HCT116 (cell line): ENCODE results near the gene ADGRA1. TPM values are rescaled to one million over a fixed set of nuclear protein-coding genes. Genes with fewer than 3 reads are reported as not detected.

Experiments used
- ATAC-seq: fragments of 200-7000 bp; cut with Tn5 transposase; 2 replicates; pipeline ENCODE4 v1.9.1; 2020; ENCODE audit warnings: mild to moderate bottlenecking, moderate library complexity
- BruUV-seq: library from RNA; stranded (reverse); fragments of 400-500 nt; replicated peaks from 2 replicates; lab custom pipeline; 2021; lab: Mats Ljungman, UMichigan
- CTCF ChIA-PET: fragments of 300-600 bp; sonication (Branson Sonifier 250); formaldehyde crosslinking; loops from one replicate; lab custom pipeline; 2021; ENCODE audit warnings: antibody characterized with exemption; lab: Charles Lee
- POLR2A ChIA-PET: fragments of 300-600, 350-600 bp; sonication (Branson Sonifier 250); formaldehyde crosslinking; loops from one replicate; lab custom pipeline; 2021; ENCODE audit warnings: antibody characterized with exemption; lab: Charles Lee
- RAD21 ChIA-PET, 2 experiments: fragments of 300-600 bp; sonication (Branson Sonifier 250); formaldehyde crosslinking; loops; one replicate each; lab custom pipeline; 2023; ENCODE audit warnings: low total read pairs in 2 of 2; ENCODE audit not compliant: uncharacterized antibody in 2 of 2, unreplicated experiment in 2 of 2, low non-redundant PET in 1 of 2; lab: Charles Lee
- DNase-seq: peaks from one replicate; pipeline ENCODE4 v3.0.0-alpha.2; 2010; ENCODE audit warnings: low read depth, low spot score
- H2AFZ ChIP-seq: fragments of 200-600 bp; shearing (Covaris generic), sonication (generic); 2 replicates; pipeline ENCODE4 v1.6.1; 2017; ENCODE audit warnings: low read depth, mixed run types, mixed read lengths, antibody characterized with exemption, low read length; ENCODE audit not compliant: poor library complexity, severe bottlenecking
- H3K27ac ChIP-seq: 2 replicates; pipeline ENCODE4 v1.5.1; 2012; ENCODE audit warnings: low read depth, low read length
- H3K27me3 ChIP-seq: fragments of 200-600 bp; sonication (generic); 2 replicates; pipeline ENCODE4 v1.6.1; 2016; ENCODE audit warnings: mixed run types, low read length, mixed read lengths; ENCODE audit not compliant: insufficient read depth
- H3K36me3 ChIP-seq, 2 experiments: fragments of 200-500 bp in 1 of 2; fragments of 200-600 bp in 1 of 2; sonication (Bioruptor generic) in 1 of 2; sonication (generic) in 1 of 2; 2 replicates each; pipeline versions ENCODE4 v1.5.1 to v1.6.1; 2014 to 2016; ENCODE audit warnings: low read length in 2 of 2, inconsistent platforms in 1 of 2, mixed read lengths in 1 of 2, mixed run types in 1 of 2; ENCODE audit not compliant: insufficient read depth in 2 of 2, control insufficient read depth in 1 of 2
- H3K4me1 ChIP-seq, 2 experiments: fragments of 200-600 bp in 1 of 2; sonication (generic) in 1 of 2; 2 replicates each; pipeline versions ENCODE4 v1.5.1 to v1.6.1; 2012 to 2017; ENCODE audit warnings: low read length in 2 of 2, inconsistent platforms in 1 of 2, mild to moderate bottlenecking in 1 of 2, mixed read lengths in 1 of 2, mixed run types in 1 of 2, moderate library complexity in 1 of 2; ENCODE audit not compliant: insufficient read depth in 2 of 2, control insufficient read depth in 1 of 2
- H3K4me2 ChIP-seq: fragments of 200-600 bp; sonication (generic); 2 replicates; pipeline ENCODE4 v1.6.1; 2017; ENCODE audit warnings: mixed run types, low read length, mixed read lengths
- H3K4me3 ChIP-seq, 2 experiments: fragments of 200-600 bp in 1 of 2; sonication (generic) in 1 of 2; replicated peaks in 1 of 2; 2 replicates each; pipeline ENCODE4 v1.5.1; 2011 to 2016; ENCODE audit warnings: low read length in 2 of 2, control low read depth in 1 of 2, low read depth in 1 of 2, mild to moderate bottlenecking in 1 of 2, mixed read lengths in 1 of 2, mixed run types in 1 of 2
- H3K79me2 ChIP-seq: fragments of 200-600 bp; sonication (generic); 2 replicates; pipeline ENCODE4 v1.6.1; 2017; ENCODE audit warnings: mild to moderate bottlenecking, mixed run types, low read length, moderate library complexity, mixed read lengths; ENCODE audit not compliant: insufficient read depth
- H3K9ac ChIP-seq: fragments of 200-600 bp; sonication (generic); 2 replicates; pipeline ENCODE4 v1.6.1; 2016; ENCODE audit warnings: low read length, mixed read lengths
- H3K9me2 ChIP-seq: fragments of 200-600 bp; sonication (generic), shearing (Covaris generic); 2 replicates; pipeline ENCODE4 v1.6.1; 2017; ENCODE audit warnings: mixed run types, mild to moderate bottlenecking, moderate library complexity; ENCODE audit not compliant: insufficient read depth
- H3K9me3 ChIP-seq, 2 experiments: fragments of 200-500 bp in 1 of 2; fragments of 200-600 bp in 1 of 2; sonication (Bioruptor generic) in 1 of 2; sonication (generic) in 1 of 2; 2 replicates each; pipeline ENCODE4 v1.6.1; 2014 to 2017; ENCODE audit warnings: low read length in 2 of 2, mixed read lengths in 2 of 2, inconsistent platforms in 1 of 2, low read depth in 1 of 2, mild to moderate bottlenecking in 1 of 2, mixed run types in 1 of 2, moderate library complexity in 1 of 2; ENCODE audit not compliant: control insufficient read depth in 1 of 2, insufficient read depth in 1 of 2
- H4K20me1 ChIP-seq: fragments of 200-600 bp; sonication (generic), shearing (Covaris generic); 2 replicates; pipeline ENCODE4 v1.6.1; 2017; ENCODE audit warnings: mixed run types, mild to moderate bottlenecking, moderate library complexity; ENCODE audit not compliant: insufficient read depth
- CBX3 ChIP-seq: IDR thresholded peaks from 2 replicates; pipeline ENCODE4 v1.6.1; 2012; ENCODE audit warnings: low read depth
- CEBPB ChIP-seq: IDR thresholded peaks from 2 replicates; pipeline ENCODE4 v1.6.1; 2012; ENCODE audit warnings: low read depth
- CTCF ChIP-seq, 3 experiments: fragments of 200-600 bp in 1 of 3; sonication (generic) in 1 of 3; IDR thresholded peaks in 2 of 3; conservative IDR thresholded peaks in 1 of 3; 2 replicates each; pipeline ENCODE4 v1.5.1; 2012 to 2017; ENCODE audit warnings: low read depth in 2 of 3, low read length in 2 of 3, antibody characterized with exemption in 1 of 3, borderline replicate concordance in 1 of 3, control low read depth in 1 of 3, mild to moderate bottlenecking in 1 of 3, mixed read lengths in 1 of 3, mixed run types in 1 of 3, moderate library complexity in 1 of 3; ENCODE audit not compliant: insufficient read depth in 1 of 3
- EGR1 ChIP-seq: IDR thresholded peaks from 2 replicates; pipeline ENCODE4 v1.6.1; 2012; ENCODE audit warnings: low read depth
- EZH2 ChIP-seq: fragments of 200-600 bp; sonication (generic); IDR thresholded peaks from 2 replicates; pipeline ENCODE4 v1.6.1; 2017; ENCODE audit warnings: antibody characterized with exemption, mixed run types
- EZH2phosphoT487 ChIP-seq: fragments of 200-600 bp; IDR thresholded peaks from 2 replicates; pipeline ENCODE4 v1.6.1; 2018; ENCODE audit warnings: antibody characterized with exemption, borderline replicate concordance
- FOSL1 ChIP-seq: IDR thresholded peaks from 2 replicates; pipeline ENCODE4 v1.6.1; 2012; ENCODE audit warnings: low read depth
- JUND ChIP-seq: IDR thresholded peaks from 2 replicates; pipeline ENCODE4 v1.6.1; 2012
- MAX ChIP-seq: IDR thresholded peaks from 2 replicates; pipeline ENCODE4 v1.6.1; 2012
- POLR2A ChIP-seq: IDR thresholded peaks from 2 replicates; pipeline ENCODE4 v1.7.0; 2011; ENCODE audit warnings: borderline replicate concordance; ENCODE audit not compliant: insufficient read depth, insufficient read length; ENCODE audit errors: extremely low read depth
- RAD21 ChIP-seq: IDR thresholded peaks from 2 replicates; pipeline ENCODE4 v1.6.1; 2012; ENCODE audit warnings: low read depth, mild to moderate bottlenecking
- SIN3A ChIP-seq: IDR thresholded peaks from 2 replicates; pipeline ENCODE4 v1.6.1; 2012; ENCODE audit warnings: low read depth
- SP1 ChIP-seq: IDR thresholded peaks from 2 replicates; pipeline ENCODE4 v1.6.1; 2012; ENCODE audit warnings: low read depth
- SRF ChIP-seq: IDR thresholded peaks from 2 replicates; pipeline ENCODE4 v1.6.1; 2012; ENCODE audit warnings: low read depth
- YY1 ChIP-seq: IDR thresholded peaks from 2 replicates; pipeline ENCODE4 v1.6.1; 2011; ENCODE audit warnings: low read length, low read depth, moderate library complexity, mild to moderate bottlenecking; ENCODE audit not compliant: insufficient replicate concordance; ENCODE audit errors: extremely low read depth
- ZBTB33 ChIP-seq: IDR thresholded peaks from 2 replicates; pipeline ENCODE4 v1.6.1; 2011; ENCODE audit warnings: mild to moderate bottlenecking, low read length, moderate library complexity; ENCODE audit not compliant: insufficient replicate concordance; ENCODE audit errors: extremely low read depth
- ZFX ChIP-seq: fragments of 450-650 bp; IDR thresholded peaks from 2 replicates; pipeline ENCODE4 v1.6.1; 2017
- ZNF274 ChIP-seq: fragments of 200-500 bp; sonication (Bioruptor generic); IDR thresholded peaks from 2 replicates; pipeline ENCODE4 v1.6.1; 2014; ENCODE audit warnings: mild to moderate bottlenecking, low read depth, low read length, inconsistent platforms
- intact Hi-C: fragments of 100-400 bp; cut with micrococcal nuclease; formaldehyde crosslinking; loops from 2 replicates; pipeline ENCODE4 v1.10.0; 2022
- total RNA-seq: library from RNA; stranded (reverse); gene quantifications from one replicate; pipeline ENCODE4 v1.2.1, GENCODE V29; 2021; ENCODE audit not compliant: unreplicated experiment
- TF ChIP-seq, protein P1 (sequence below): IDR thresholded peaks from 2 replicates; pipeline ENCODE4 v1.6.1; 2012; ENCODE audit warnings: low read depth
- TF ChIP-seq, protein P2 (sequence below): IDR thresholded peaks from 2 replicates; pipeline ENCODE4 v1.6.1; 2012

The ADGRA1 gene
- total RNA-seq, 1 experiment from 2014 or later: not detected

GRCh38 chr10:133161486-133162109, 73.9 kb downstream of the ADGRA1 start:
- no peak overlapping the region for H3K27ac ChIP-seq
- ChIA-PET POLR2A (no interaction called here), RAD21 (no interaction called here), CTCF (no interaction called here)
- no peaks in the 10 kb centered on the region for H3K79me2 ChIP-seq
- H3K9me3 ChIP-seq: no peaks in the 10 kb centered on the region
- no peak overlapping the region for H3K4me2 ChIP-seq
- BruUV-seq: no TSS peak
- H2AFZ ChIP-seq: no peak overlapping the region
- intact Hi-C loops: no loop called here
- DNase-seq: no peak
- no peaks in the 10 kb centered on the region for H3K9me2 ChIP-seq
- peaks cover 0 to 5% of the 10 kb centered on the region in 2 experiments; a peak in 1 of 4 replicates for H3K4me1 ChIP-seq
- H3K4me3 ChIP-seq: no peak overlapping the region
- no peaks in the 10 kb centered on the region for H4K20me1 ChIP-seq
- no peak overlapping the region for H3K9ac ChIP-seq
- H3K36me3 ChIP-seq: no peaks in the 10 kb centered on the region
- TF ChIP-seq CEBPB (no peak), EZH2phosphoT487 (no peak), ZFX (no peak), SP1 (no peak), RAD21 (no peak), CBX3 (no peak), EGR1 (no peak), JUND (no peak), YY1 (no peak), EZH2 (no peak), MAX (no peak), FOSL1 (no peak), CTCF (IDR thresholded peaks at IDR 0.05 in 2 of 3, conservative IDR thresholded peaks at IDR 0.05 in 1 of 3; ENCODE audit: borderline replicate concordance in 1 of 3, insufficient read depth in 1 of 3, low read depth in 2 of 3, low read length in 2 of 3) (no peak), SIN3A (no peak), POLR2A (no peak), SRF (no peak), ZNF274 (no peak), ZBTB33 (no peak)
- TF ChIP-seq, protein P1, sequence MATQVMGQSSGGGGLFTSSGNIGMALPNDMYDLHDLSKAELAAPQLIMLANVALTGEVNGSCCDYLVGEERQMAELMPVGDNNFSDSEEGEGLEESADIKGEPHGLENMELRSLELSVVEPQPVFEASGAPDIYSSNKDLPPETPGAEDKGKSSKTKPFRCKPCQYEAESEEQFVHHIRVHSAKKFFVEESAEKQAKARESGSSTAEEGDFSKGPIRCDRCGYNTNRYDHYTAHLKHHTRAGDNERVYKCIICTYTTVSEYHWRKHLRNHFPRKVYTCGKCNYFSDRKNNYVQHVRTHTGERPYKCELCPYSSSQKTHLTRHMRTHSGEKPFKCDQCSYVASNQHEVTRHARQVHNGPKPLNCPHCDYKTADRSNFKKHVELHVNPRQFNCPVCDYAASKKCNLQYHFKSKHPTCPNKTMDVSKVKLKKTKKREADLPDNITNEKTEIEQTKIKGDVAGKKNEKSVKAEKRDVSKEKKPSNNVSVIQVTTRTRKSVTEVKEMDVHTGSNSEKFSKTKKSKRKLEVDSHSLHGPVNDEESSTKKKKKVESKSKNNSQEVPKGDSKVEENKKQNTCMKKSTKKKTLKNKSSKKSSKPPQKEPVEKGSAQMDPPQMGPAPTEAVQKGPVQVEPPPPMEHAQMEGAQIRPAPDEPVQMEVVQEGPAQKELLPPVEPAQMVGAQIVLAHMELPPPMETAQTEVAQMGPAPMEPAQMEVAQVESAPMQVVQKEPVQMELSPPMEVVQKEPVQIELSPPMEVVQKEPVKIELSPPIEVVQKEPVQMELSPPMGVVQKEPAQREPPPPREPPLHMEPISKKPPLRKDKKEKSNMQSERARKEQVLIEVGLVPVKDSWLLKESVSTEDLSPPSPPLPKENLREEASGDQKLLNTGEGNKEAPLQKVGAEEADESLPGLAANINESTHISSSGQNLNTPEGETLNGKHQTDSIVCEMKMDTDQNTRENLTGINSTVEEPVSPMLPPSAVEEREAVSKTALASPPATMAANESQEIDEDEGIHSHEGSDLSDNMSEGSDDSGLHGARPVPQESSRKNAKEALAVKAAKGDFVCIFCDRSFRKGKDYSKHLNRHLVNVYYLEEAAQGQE: no peak
- TF ChIP-seq, protein P2, sequence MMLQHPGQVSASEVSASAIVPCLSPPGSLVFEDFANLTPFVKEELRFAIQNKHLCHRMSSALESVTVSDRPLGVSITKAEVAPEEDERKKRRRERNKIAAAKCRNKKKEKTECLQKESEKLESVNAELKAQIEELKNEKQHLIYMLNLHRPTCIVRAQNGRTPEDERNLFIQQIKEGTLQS: no peak
- no peak for ATAC-seq
- no peaks in the 10 kb centered on the region for H3K27me3 ChIP-seq
